PFSK-1 (cell line): ENCODE data around the gene PXN.

Experiments used
- POLR2AphosphoS5 ChIP-seq: IDR thresholded peaks from 2 replicates; pipeline ENCODE4 v1.6.1; 2012; ENCODE audit warnings: low read depth, mild to moderate bottlenecking, control low read depth, low read length, moderate library complexity
- TF ChIP-seq, protein P1 (sequence below), 2 experiments: IDR thresholded peaks; 2 replicates each; pipeline versions ENCODE4 v1.6.1 to v1.8.0; 2011 to 2012; ENCODE audit warnings: low read depth in 2 of 2, low read length in 2 of 2, control low read depth in 1 of 2, inconsistent platforms in 1 of 2, mild to moderate bottlenecking in 1 of 2, moderate library complexity in 1 of 2; ENCODE audit not compliant: insufficient read depth in 1 of 2

GRCh38 chr12:120249266-120249874 is 16.2 kb downstream of the PXN start:
- TF ChIP-seq, protein P1, sequence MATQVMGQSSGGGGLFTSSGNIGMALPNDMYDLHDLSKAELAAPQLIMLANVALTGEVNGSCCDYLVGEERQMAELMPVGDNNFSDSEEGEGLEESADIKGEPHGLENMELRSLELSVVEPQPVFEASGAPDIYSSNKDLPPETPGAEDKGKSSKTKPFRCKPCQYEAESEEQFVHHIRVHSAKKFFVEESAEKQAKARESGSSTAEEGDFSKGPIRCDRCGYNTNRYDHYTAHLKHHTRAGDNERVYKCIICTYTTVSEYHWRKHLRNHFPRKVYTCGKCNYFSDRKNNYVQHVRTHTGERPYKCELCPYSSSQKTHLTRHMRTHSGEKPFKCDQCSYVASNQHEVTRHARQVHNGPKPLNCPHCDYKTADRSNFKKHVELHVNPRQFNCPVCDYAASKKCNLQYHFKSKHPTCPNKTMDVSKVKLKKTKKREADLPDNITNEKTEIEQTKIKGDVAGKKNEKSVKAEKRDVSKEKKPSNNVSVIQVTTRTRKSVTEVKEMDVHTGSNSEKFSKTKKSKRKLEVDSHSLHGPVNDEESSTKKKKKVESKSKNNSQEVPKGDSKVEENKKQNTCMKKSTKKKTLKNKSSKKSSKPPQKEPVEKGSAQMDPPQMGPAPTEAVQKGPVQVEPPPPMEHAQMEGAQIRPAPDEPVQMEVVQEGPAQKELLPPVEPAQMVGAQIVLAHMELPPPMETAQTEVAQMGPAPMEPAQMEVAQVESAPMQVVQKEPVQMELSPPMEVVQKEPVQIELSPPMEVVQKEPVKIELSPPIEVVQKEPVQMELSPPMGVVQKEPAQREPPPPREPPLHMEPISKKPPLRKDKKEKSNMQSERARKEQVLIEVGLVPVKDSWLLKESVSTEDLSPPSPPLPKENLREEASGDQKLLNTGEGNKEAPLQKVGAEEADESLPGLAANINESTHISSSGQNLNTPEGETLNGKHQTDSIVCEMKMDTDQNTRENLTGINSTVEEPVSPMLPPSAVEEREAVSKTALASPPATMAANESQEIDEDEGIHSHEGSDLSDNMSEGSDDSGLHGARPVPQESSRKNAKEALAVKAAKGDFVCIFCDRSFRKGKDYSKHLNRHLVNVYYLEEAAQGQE (IDR thresholded peaks at IDR 0.05; ENCODE audit: insufficient read depth in 1 of 2, low read depth in 2 of 2, low read length in 2 of 2) = no peak
- TF ChIP-seq POLR2AphosphoS5 = no peak
